IMR-90 (cell line): ENCODE results near the gene MYO7B.

Experiments
- BHLHE40 ChIP-seq: fragments of 150-350 bp; IDR thresholded peaks from 2 replicates; pipeline ENCODE4 v1.6.1; 2016; ENCODE audit warnings: mild to moderate bottlenecking, low read depth, low read length
- POLR2A ChIP-seq: IDR thresholded peaks from 2 replicates; pipeline ENCODE4 v1.6.1; 2012; ENCODE audit warnings: mild to moderate bottlenecking, low read depth, low read length
- RCOR1 ChIP-seq: IDR thresholded peaks from 2 replicates; pipeline ENCODE4 v1.6.1; 2012; ENCODE audit warnings: mild to moderate bottlenecking, low read length, improper control_type of control experiment; ENCODE audit not compliant: insufficient replicate concordance
- RFX5 ChIP-seq: IDR thresholded peaks from 2 replicates; pipeline ENCODE4 v1.8.0; 2012; ENCODE audit warnings: low read depth, mild to moderate bottlenecking, low read length, moderate library complexity
- TF ChIP-seq, protein P1 (sequence below): conservative IDR thresholded peaks from 2 replicates; pipeline ENCODE4 v1.5.1; 2012; ENCODE audit warnings: mild to moderate bottlenecking, low read depth, low read length, improper control_type of control experiment
- TF ChIP-seq, protein P2 (sequence below): fragments of 150-350 bp; IDR thresholded peaks from 2 replicates; pipeline ENCODE4 v1.6.1; 2017; ENCODE audit warnings: mild to moderate bottlenecking, antibody characterized with exemption, low read length, low read depth
- TF ChIP-seq, protein P3 (sequence below): fragments of 150-350 bp; IDR thresholded peaks from 2 replicates; pipeline ENCODE4 v1.6.1; 2016; ENCODE audit warnings: low read depth, mild to moderate bottlenecking, low read length, moderate library complexity, borderline replicate concordance

DNA sequence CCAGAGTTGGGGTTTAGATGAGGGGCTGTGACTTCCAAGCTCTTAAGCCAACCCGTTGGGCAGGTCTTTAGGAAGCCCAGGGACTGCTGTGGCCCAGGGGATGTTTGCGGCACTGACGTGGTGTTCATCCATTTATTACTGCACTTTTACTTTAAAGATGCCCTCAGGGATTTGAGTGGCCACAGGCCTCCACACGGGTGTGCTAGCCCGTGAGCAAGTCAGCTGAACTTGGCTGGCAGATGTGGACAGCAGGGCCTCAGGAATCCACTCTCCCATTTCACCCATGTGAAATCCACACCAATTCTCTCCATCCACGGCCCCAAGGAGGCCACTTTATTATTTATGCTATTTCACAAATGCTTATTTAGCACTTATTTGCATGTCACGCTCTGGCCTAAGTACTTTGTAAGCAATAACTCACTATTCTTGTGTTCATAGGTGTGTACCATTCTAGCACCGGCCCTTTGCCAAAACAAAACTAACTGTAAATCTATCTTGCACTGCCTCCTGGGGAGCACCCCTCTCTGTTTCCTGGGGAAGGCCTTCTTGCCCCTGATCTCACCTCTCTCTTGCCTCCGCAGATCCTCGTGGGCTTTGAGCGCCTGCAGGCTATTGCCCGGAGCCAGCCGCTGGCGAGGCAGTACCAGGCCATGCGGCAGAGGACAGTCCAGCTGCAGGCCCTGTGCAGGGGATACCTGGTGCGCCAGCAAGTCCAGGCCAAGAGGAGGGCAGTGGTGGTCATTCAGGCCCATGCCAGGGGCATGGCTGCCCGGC lies 71.3 kb downstream of the MYO7B start:
- TF ChIP-seq RFX5 (no peak), BHLHE40 (no peak), RCOR1 (no peak), POLR2A (no peak)
- TF ChIP-seq, protein P1, sequence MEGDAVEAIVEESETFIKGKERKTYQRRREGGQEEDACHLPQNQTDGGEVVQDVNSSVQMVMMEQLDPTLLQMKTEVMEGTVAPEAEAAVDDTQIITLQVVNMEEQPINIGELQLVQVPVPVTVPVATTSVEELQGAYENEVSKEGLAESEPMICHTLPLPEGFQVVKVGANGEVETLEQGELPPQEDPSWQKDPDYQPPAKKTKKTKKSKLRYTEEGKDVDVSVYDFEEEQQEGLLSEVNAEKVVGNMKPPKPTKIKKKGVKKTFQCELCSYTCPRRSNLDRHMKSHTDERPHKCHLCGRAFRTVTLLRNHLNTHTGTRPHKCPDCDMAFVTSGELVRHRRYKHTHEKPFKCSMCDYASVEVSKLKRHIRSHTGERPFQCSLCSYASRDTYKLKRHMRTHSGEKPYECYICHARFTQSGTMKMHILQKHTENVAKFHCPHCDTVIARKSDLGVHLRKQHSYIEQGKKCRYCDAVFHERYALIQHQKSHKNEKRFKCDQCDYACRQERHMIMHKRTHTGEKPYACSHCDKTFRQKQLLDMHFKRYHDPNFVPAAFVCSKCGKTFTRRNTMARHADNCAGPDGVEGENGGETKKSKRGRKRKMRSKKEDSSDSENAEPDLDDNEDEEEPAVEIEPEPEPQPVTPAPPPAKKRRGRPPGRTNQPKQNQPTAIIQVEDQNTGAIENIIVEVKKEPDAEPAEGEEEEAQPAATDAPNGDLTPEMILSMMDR, result no peak
- TF ChIP-seq, protein P2, sequence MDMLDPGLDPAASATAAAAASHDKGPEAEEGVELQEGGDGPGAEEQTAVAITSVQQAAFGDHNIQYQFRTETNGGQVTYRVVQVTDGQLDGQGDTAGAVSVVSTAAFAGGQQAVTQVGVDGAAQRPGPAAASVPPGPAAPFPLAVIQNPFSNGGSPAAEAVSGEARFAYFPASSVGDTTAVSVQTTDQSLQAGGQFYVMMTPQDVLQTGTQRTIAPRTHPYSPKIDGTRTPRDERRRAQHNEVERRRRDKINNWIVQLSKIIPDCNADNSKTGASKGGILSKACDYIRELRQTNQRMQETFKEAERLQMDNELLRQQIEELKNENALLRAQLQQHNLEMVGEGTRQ, result no peak
- TF ChIP-seq, protein P3, sequence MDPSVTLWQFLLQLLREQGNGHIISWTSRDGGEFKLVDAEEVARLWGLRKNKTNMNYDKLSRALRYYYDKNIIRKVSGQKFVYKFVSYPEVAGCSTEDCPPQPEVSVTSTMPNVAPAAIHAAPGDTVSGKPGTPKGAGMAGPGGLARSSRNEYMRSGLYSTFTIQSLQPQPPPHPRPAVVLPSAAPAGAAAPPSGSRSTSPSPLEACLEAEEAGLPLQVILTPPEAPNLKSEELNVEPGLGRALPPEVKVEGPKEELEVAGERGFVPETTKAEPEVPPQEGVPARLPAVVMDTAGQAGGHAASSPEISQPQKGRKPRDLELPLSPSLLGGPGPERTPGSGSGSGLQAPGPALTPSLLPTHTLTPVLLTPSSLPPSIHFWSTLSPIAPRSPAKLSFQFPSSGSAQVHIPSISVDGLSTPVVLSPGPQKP, result no peak
